Measurements from ENCODE around the gene OPTC.
"Not testable (repeated sequence)": the region's sequence is repeated elsewhere in the genome, so short reads cannot be mapped to it uniquely, and the experiment has no call there.

The OPTC gene

GRCh38 chr1:203493901-203494300, at the start of gene OPTC:
Gene OPTC, plus strand, starts transcription at chr1:203494153. Its CDS starts 1,853 bp downstream, at chr1:203496006.
- FAIRE-seq, result no peak

GRCh38 chr1:203444171-203444576, 49.8 kb upstream of the OPTC start:
- FAIRE-seq (no peak), DNase-seq (ENCODE audit: insufficient read length, low spot score) (no peak)

More at GRCh38 chr1:203493901-203494300, at the start of gene OPTC:
- DNase-seq (ENCODE audit: insufficient read length, low spot score), result no peak

GRCh38 chr1:203447151-203447550, 46.8 kb upstream of the OPTC start:
- FAIRE-seq (no peak), DNase-seq (ENCODE audit: insufficient read length, low spot score) (no peak)

GRCh38 chr1:203447598-203447997, 46.4 kb upstream of the OPTC start:
- not testable (repeated sequence) for FAIRE-seq; DNase-seq (ENCODE audit: insufficient read length, low spot score)

- DNase-seq (ENCODE audit: insufficient read length, low spot score) (no peak), FAIRE-seq (no peak)
Measured at GRCh38 chr1:203448521-203449061, 45.4 kb upstream of the OPTC start.

- DNase-seq (ENCODE audit: insufficient read length, low spot score) (no peak), FAIRE-seq (no peak)
Measured at GRCh38 chr1:203450001-203450400, 44.0 kb upstream of the OPTC start.

- DNase-seq (ENCODE audit: insufficient read length, low spot score), result no peak
- FAIRE-seq, result no peak
Measured at GRCh38 chr1:203450479-203451149, 43.3 kb upstream of the OPTC start.

- FAIRE-seq, result no peak
- no peak for DNase-seq (ENCODE audit: insufficient read length, low spot score)
Measured at GRCh38 chr1:203451836-203452784, 41.8 kb upstream of the OPTC start.

GRCh38 chr1:203453016-203453415, 40.9 kb upstream of the OPTC start:
- FAIRE-seq, result no peak
- no peak for DNase-seq (ENCODE audit: insufficient read length, low spot score)

GRCh38 chr1:203453616-203454015, 40.3 kb upstream of the OPTC start:
- FAIRE-seq (no peak), DNase-seq (ENCODE audit: insufficient read length, low spot score) (no peak)

- no peak for FAIRE-seq
- no peak for DNase-seq (ENCODE audit: insufficient read length, low spot score)
Measured at GRCh38 chr1:203454986-203455471, 38.9 kb upstream of the OPTC start.

- DNase-seq (ENCODE audit: insufficient read length, low spot score), result no peak
- FAIRE-seq, result no peak
Measured at GRCh38 chr1:203455706-203456105, 38.2 kb upstream of the OPTC start.

GRCh38 chr1:203456577-203456976, 37.4 kb upstream of the OPTC start:
- no peak for FAIRE-seq
- no peak for DNase-seq (ENCODE audit: insufficient read length, low spot score)

GRCh38 chr1:203458078-203458477, 35.9 kb upstream of the OPTC start:
- FAIRE-seq (no peak), DNase-seq (ENCODE audit: insufficient read length, low spot score) (no peak)

- FAIRE-seq (no peak), DNase-seq (ENCODE audit: insufficient read length, low spot score) (no peak)
Measured at GRCh38 chr1:203459671-203460201, 34.2 kb upstream of the OPTC start.

- FAIRE-seq (no peak), DNase-seq (ENCODE audit: insufficient read length, low spot score) (no peak)
Measured at GRCh38 chr1:203461717-203462116, 32.2 kb upstream of the OPTC start.

- no peak for FAIRE-seq
- no peak for DNase-seq (ENCODE audit: insufficient read length, low spot score)
Measured at GRCh38 chr1:203462143-203462542, 31.8 kb upstream of the OPTC start.

- DNase-seq (ENCODE audit: insufficient read length, low spot score) (no peak), FAIRE-seq (no peak)
Measured at GRCh38 chr1:203462878-203463277, 31.1 kb upstream of the OPTC start.

- FAIRE-seq (no peak), DNase-seq (ENCODE audit: insufficient read length, low spot score) (no peak)
Measured at GRCh38 chr1:203463469-203464062, 30.4 kb upstream of the OPTC start.

- DNase-seq (ENCODE audit: insufficient read length, low spot score) (no peak), FAIRE-seq (no peak)
Measured at GRCh38 chr1:203464226-203464625, 29.7 kb upstream of the OPTC start.

GRCh38 chr1:203464743-203465142, 29.2 kb upstream of the OPTC start:
- DNase-seq (ENCODE audit: insufficient read length, low spot score) (no peak), FAIRE-seq (no peak)

Measured in GM19239 (cell line).